ENCODE results near the gene KDELR1.
A peak's percentile ranks its signal among the peaks of the same experiment; 100 is the strongest.
"Not testable (repeated sequence)": the region's sequence is repeated elsewhere in the genome, so short reads cannot be mapped to it uniquely, and the experiment has no call there.

KDELR1 gene

GRCh38 chr19:48397263-48398101 is 6.1 kb upstream of the KDELR1 start:
- DNase-seq (ENCODE audit: low read depth in 3 of 3): no peak

- DNase-seq (ENCODE audit: low read depth in 3 of 3): no peak
Measured at GRCh38 chr19:48396824-48397176, 5.4 kb upstream of the KDELR1 start.

- DNase-seq (ENCODE audit: low read depth in 3 of 3): no peak
Measured at GRCh38 chr19:48396016-48396823, 4.9 kb upstream of the KDELR1 start.

- DNase-seq (ENCODE audit: low read depth in 3 of 3): no peak
Measured at GRCh38 chr19:48395499-48395898, 4.1 kb upstream of the KDELR1 start.

GRCh38 chr19:48395170-48395455 is 3.8 kb upstream of the KDELR1 start:
- DNase-seq (ENCODE audit: low read depth in 3 of 3): no peak

GRCh38 chr19:48394331-48395169 is 3.2 kb upstream of the KDELR1 start:
- DNase-seq (ENCODE audit: low read depth in 3 of 3): no peak

GRCh38 chr19:48393559-48394330 is 2.4 kb upstream of the KDELR1 start, which contains the start of gene GRIN2D:
GRIN2D (plus strand) TSS chr19:48393668; CDS start chr19:48398393, 4,725 bp downstream.
- DNase-seq (ENCODE audit: low read depth in 3 of 3): no peak

- DNase-seq (ENCODE audit: low read depth in 3 of 3): no peak
Measured at GRCh38 chr19:48392860-48393558, 1.7 kb upstream of the KDELR1 start.

GRCh38 chr19:48392006-48392344 is 624 bp upstream of the KDELR1 start:
- not testable (repeated sequence) for DNase-seq (ENCODE audit: low read depth in 3 of 3)

GRCh38 chr19:48390188-48391099 is 907 bp downstream of the KDELR1 start:
- peak in 1 of 3 experiments; percentile 61 for DNase-seq (ENCODE audit: low read depth in 3 of 3)

- DNase-seq (ENCODE audit: low read depth in 3 of 3): no peak
Measured at GRCh38 chr19:48386981-48387380, 4.4 kb downstream of the KDELR1 start.

GRCh38 chr19:48385461-48386087 is 5.8 kb downstream of the KDELR1 start:
- DNase-seq (ENCODE audit: low read depth in 3 of 3): no peak

GRCh38 chr19:48382286-48382685 is 9.1 kb downstream of the KDELR1 start:
- no peak for DNase-seq (ENCODE audit: low read depth in 3 of 3)

- DNase-seq (ENCODE audit: low read depth in 3 of 3): no peak
Measured at GRCh38 chr19:48381178-48381950, 10.0 kb downstream of the KDELR1 start.

- DNase-seq (ENCODE audit: low read depth in 3 of 3): no peak
Measured at GRCh38 chr19:48379058-48379457, 12.3 kb downstream of the KDELR1 start.

- DNase-seq (ENCODE audit: low read depth in 3 of 3): no peak
Measured at GRCh38 chr19:48378194-48378570, 13.2 kb downstream of the KDELR1 start.

GRCh38 chr19:48373567-48373966 is 17.8 kb downstream of the KDELR1 start:
- no peak for DNase-seq (ENCODE audit: low read depth in 3 of 3)

GRCh38 chr19:48372904-48373303 is 18.4 kb downstream of the KDELR1 start:
- no peak for DNase-seq (ENCODE audit: low read depth in 3 of 3)

GRCh38 chr19:48371771-48372170 is 19.6 kb downstream of the KDELR1 start:
- DNase-seq (ENCODE audit: low read depth in 3 of 3): not testable (repeated sequence)
